DMS53 (cell line): ENCODE results near the gene MAPKAP1.
"Not testable (repeated sequence)": the region's sequence is repeated elsewhere in the genome, so short reads cannot be mapped to it uniquely, and the experiment has no call there.

Experiments
- DNase-seq: peaks from one replicate; lab custom pipeline; 2025; lab: John Stamatoyannopoulos, UW

The MAPKAP1 gene

GRCh38 chr9:125409637-125410521 is 297.1 kb downstream of the MAPKAP1 start:
- peak; percentile 73 for DNase-seq

- peak; percentile 51 for DNase-seq
Measured at GRCh38 chr9:125409217-125409636, 297.8 kb downstream of the MAPKAP1 start.

DNA sequence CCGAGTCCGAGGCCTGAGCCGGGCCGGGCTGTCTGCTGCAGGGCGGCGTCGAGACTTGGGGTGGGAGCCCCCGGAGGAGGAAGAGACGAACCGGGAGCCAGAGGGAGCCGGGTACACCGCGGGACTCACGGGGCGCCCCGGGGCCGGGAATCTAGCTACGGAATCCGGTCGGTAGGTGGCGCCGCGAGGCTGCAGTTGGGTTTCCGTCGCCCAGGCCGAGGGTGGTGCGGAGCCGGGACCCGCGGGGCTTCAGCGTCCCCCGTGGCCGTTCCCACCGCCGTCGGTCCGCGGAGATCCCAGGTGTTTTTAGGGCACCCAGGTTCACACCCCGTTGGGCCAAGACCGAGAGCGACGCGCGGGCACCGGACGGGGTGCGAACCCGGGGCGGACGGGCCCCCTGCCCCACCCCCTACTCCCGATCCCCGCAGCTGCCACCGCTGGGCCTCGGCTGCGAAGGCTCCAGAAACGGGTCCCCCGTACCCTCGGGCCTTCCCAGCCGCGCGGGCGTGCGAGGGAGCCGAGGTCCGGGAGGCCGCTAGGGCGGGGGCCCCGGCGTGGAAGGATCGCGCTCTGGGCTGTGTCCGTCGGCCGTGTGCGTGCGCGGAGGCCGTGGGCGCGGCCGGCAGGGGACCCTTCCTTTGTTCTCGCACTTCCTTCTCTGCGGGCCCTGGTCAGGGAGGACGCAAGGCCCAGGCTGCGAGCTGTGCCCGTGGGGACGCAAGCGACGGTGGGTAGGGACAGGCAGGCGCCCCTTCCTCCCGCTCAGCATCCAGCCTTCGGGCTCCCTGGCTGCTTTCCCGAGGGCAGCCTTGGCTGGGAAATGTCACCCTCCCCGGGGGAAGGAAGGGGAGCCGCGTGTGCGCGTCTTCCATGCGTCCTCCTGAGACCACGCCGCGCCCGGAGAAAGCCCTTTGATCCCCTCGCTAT is 298.8 kb downstream of the MAPKAP1 start:
- DNase-seq = peak; percentile 85

DNA sequence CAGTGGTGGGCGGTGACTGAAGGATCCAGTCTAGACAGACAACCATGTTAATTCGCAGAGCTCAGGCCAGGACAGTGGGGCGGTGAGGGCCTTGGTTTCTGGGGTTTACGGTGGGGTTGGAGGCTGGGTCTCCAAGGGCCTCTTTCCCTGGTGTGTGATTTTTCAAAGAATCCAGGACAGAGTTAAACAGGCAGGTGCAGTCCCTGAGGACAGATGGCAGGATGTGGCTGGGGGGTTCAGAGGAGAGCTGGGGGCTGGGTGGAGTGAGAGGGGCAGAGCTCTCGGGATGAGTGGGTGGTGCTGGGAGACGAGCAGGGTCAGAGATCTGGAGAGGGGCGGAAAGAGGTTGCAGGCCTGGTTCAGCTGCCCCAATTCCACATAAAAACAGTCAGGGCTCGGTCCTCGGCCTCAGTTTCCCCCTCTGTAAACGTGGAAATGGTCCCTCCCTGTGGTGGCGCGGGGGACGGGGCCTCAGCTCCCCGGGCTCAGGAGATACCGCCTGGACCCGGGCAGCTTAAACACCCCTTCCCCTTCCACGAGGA is 299.5 kb downstream of the MAPKAP1 start:
- DNase-seq = no peak

DNA sequence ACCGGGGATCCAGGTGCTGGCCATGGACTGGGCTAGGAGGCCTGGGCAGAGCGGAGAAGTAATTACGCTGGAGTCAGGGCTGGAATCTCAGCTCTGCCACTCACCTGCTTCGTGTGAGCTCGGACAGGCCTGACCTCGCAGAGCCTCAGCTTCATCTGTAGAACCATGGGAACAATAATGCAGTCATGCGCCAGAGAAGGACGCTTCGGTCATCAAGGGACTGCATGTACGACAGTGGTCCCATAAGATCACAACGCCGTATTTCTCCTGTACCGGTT is 300.3 kb downstream of the MAPKAP1 start:
- DNase-seq = no peak

DNA sequence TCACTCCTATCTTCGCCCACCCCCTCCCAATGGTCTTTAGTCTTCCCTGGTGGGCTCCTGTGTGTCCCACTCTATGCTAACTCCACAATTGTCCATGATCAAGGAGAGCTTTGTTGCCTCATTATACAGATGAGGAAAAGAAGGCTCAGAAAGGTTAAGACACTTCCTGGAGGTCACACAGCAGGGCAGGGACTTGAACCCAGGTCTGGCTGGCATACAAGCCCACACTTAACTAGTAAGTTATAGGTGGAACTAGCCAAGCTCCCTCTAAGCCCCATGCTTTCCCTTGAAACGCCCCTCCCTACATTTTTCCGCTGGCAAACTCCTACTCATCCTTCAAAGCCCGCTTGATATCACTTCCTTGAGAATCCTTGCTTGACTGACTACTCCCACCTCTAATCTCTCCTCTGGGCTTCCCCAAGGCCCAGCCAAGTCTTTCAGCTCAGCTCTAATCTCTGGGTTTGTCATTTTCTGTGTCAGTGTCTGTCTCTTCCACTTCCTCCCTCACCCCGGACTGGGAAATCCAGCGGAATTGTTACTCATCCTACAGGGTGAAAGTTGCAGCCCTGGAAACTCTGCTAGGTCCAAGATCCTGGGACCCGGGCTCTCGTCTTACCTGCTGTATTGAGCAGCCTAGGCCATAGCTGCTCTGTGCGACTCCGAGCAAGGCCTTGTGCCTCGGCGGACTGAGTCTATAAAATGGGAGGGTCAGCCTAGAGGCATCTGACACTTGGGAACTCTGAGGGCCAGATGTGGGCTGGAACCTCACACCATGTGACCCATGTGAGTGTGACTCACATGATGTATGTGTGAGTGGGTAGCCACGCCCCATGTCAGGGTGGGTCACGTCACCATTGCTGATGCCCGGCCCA is 300.8 kb downstream of the MAPKAP1 start:
- peak; percentile 28 for DNase-seq

- DNase-seq = no peak
Measured at GRCh38 chr9:125404733-125405132, 302.3 kb downstream of the MAPKAP1 start.

- DNase-seq = peak; percentile 75
Measured at GRCh38 chr9:125400725-125401716, 306.0 kb downstream of the MAPKAP1 start.

- not testable (repeated sequence) for DNase-seq
Measured at GRCh38 chr9:125400232-125400631, 306.8 kb downstream of the MAPKAP1 start.

GRCh38 chr9:125399666-125400065 is 307.3 kb downstream of the MAPKAP1 start:
- DNase-seq = no peak

- DNase-seq = no peak
Measured at GRCh38 chr9:125399165-125399564, 307.8 kb downstream of the MAPKAP1 start.

DNA sequence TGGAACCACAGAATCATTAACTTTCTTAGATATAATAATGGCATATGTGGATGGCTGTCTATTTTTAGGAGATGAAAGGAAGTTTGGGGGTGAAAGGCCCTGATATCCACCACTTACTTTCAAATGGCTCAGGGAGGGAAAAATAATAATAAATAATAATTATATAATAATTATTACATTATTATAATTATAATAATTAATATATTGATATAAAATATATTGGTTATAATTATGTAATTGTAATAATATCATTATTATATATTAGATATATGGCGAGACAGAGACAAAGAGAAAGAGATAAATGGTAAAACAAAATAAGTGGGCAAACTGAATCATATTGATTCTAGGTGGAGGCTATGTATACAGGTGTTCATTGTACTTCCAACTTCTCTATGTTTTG is 308.8 kb downstream of the MAPKAP1 start:
- DNase-seq = no peak

DNA sequence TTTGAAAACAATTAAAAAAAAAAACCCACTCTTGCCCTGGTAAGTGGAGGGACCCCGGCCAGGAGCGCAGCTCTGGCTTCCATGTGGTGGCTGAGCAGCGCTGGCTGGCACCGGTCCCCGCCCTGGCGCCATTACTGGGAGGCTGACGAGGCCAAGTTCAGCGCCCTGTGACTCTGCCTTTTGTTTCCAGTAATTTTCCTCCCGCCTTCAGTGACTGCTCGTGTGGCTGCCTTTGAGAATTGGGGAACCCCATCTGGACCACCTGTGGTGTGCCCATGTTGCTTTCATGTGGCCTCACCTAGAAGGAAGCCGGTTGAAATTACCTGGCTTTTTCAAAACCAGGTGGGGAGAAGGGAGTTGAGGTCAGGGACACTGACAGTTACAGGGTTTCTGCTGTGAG is 309.3 kb downstream of the MAPKAP1 start:
- DNase-seq = no peak

GRCh38 chr9:125396799-125397198 is 310.2 kb downstream of the MAPKAP1 start:
- no peak for DNase-seq

- DNase-seq = no peak
Measured at GRCh38 chr9:125393426-125393825, 313.6 kb downstream of the MAPKAP1 start.

DNA sequence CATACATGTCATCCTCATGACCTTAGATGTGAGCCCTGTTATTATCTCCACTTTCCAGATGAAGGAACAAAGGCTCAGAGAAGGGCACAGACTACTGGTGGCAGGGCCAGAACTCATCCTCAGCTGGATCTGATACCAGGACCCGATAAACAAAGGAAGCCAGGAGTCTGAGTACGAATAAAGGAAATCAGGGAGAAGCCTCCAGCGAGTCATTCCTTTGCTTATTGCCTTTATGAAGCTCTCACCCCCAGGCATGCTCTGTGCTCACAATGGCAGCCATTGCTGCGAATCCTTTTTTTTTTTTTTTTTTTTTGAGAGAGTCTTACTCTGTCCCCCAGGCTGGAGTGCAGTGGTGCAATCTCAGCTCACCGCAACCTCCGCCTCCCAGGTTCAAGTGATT is 315.3 kb downstream of the MAPKAP1 start:
- DNase-seq = no peak

DNA sequence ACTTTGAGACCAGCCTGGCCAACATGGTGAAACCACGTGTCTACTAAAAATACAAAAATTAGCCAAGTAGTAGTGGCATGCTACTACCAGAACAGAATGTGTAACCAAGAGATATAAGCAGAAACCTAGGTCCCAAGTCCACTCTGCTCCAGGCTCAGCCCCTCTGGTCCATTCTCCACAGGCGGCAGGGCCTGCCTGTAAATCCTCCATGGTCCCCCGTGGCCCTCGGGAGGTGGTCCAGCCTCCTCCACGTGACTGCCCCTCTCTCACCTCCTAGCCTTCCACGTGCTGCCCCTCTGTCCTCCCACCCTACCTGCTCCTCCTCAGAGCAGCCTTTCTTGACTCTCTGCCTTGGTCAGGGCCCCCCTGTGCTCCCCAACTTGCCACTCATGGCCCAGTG is 318.0 kb downstream of the MAPKAP1 start:
- no peak for DNase-seq

DNA sequence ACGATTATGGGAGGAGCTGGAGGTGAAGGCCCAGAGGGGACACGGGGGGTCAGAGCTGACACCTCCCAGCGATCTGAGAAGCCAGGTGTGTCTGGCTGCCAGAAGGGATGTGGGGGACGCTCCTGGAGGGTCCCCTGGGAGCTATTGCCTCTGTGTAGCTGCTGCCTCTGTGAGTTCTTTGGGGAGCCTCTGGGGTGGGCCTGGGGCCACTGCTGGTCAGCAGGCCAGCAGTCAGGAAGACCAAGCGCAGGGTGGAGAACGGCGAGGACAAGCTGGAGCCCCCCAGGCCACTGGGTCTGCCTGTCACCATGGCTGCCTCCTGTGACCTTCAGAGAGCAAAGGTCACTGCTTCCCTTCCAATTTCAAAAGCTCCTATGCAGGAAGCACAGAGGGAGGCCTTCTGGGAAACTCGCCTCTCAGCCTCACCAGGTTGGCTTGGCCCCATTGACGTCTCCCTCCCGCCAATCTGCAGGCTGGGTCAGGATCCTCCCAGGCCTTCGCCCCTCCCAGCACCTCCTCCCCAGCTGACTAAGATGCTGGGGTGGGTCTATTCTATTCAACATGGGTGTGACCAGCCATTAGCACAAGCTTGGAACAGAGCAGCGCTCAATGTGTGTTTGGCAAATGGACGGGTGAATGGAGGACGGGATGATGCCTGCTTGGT is 319.0 kb downstream of the MAPKAP1 start:
- DNase-seq = no peak
